Stimulated activated CD4-positive, alpha-beta T cell treated with anti-CD3 and anti-CD28 coated beads, Interleukin-1b, Interleukin-23, amount 100 ng/mL, for 1 hour (primary cell): ENCODE measurements around the gene TEX2.
"Not testable (repeated sequence)": the region's sequence is repeated elsewhere in the genome, so short reads cannot be mapped to it uniquely, and the experiment has no call there.

Experiments used
- DNase-seq, 2 donors: peaks; one replicate each; pipeline ENCODE4 v3.0.0-alpha.2; 2020; ENCODE audit warnings: low read depth in 2 of 2

TEX2 gene

DNA sequence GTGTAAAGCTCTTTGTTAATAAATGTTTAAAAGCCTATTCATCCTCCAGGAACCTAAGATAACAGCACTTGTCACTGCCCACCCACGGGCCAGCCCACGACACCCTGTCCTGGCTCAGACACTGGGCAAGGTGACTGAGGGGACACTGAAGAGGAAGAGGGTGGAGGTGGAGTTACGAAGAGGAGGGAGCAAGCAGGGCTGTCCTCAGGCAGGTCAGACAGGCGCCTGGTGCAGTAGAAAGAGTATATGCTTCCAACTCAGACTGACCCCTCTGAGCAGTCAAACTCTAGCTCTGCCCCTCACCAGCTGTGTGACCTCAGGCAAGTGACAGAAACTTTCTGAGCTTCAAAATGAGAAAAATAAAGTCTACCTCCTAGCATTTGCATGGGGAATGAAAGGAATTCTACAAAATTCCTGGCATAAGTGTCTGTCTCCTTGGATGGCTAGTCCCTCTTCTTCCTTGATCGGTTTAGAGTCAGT, 22.8 kb downstream of the TEX2 start:
- DNase-seq, result no peak

DNA sequence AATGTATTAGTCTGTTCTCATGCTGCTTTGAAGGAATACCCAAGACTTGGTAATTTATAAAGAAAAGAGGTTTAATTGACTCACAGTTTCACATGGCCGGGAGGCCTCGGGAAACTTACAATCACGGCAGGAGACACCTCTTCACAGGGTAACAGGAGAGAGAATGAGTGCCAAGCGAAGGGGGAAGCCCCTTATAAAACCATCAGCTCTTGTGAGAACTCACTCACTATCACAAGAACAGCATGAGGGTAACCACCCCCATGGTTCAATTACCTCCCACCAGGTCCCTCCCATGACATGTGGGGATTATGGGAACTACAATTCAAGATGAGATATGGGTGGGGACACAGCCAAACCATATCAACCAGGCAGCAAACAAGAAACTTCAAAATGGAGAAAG, 24.6 kb downstream of the TEX2 start:
- DNase-seq, result not testable (repeated sequence)

DNA sequence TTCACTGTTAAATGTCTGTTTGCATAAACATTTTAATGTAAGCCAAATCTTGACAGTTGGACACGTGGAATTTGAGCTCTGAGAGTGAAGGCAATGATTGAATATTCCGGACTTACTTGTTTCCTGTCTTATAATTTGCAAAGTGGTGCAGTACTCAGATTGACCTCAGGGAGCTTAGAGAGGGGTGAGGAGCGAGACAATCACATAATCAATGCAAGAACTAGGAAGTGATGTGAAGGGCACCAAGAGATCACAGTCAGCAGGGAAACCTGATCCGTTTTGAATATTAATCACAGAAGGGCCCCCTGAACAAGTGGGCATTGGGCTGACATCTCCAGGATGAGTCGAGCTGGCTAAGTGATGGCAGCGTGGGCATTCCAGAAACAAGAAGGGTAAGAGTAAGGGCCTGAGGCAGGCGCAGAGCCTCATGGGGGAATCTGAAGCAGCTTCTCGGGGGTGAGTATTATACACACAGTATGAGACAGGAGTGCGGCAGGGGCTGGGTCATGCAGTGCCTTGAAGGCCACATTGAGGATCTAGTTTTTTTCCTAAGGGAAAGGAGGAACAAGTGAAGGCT, 26.1 kb downstream of the TEX2 start:
- DNase-seq, result no peak

DNA sequence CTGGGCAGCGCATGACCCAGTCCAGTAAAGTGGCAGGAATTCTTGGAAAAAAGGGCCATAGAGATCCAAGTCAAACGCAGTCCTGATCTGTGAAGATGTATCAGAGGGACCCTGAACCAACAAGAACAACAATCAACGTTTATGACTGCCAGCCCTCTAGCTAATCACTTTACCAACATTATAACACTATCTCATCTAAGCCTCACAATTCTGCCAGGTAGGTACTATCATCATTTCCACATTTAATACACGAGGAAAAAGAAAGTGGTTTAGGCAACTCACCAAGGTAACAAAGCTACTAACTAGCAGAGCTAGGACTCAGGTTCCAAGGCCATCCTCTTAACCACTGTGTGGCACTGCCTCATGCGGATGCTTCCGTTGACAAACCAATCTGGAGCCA, 28.1 kb downstream of the TEX2 start:
- DNase-seq, result no peak

GRCh38 chr17:64232466-64233262, 30.4 kb downstream of the TEX2 start:
- no peak for DNase-seq

GRCh38 chr17:64231567-64232141, 31.4 kb downstream of the TEX2 start:
- no peak for DNase-seq

- DNase-seq, result no peak
Observed at GRCh38 chr17:64230791-64231408, 32.2 kb downstream of the TEX2 start.

DNA sequence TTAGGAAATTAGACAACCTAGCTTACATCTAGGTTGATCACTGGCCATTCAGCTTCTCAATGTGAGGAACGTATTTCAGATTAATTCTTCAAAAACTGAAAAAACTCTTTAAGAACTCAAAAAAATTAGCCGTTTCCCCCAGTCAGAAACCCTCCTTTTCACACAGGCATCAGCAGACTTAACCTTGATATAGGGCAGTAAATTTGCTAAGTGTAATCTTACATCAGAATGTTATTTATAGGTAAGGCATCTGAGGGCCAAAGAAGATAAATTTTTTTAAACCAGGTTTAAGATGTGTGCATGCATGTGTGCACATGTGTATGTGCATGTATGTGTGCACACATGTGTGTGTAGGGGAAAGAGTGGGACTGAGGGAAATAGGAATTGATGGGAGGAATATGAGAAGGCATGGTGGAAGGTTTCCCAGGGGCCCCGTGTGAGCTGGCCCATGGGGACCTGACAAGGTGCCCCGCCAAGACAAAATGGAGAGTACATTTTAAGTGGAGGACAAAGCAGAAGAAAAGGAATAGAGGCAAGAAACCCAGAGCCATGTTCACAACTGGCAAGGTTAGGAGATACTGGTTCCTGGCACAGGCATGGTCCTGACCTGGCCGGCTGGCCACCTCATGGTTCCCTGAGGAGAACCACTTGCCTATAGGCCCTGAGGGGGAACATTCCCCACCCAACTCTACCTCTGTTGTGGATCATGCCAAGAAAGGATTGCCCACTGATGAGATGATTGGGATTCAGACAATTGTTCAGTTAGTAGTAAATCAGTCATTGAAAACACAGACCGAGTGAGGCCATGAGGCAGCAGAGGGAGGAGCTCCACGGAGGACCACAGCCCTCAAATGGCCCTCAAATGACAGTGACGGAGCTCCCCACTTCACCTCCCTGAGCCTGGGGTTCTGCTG, 33.0 kb downstream of the TEX2 start:
- DNase-seq, result no peak

DNA sequence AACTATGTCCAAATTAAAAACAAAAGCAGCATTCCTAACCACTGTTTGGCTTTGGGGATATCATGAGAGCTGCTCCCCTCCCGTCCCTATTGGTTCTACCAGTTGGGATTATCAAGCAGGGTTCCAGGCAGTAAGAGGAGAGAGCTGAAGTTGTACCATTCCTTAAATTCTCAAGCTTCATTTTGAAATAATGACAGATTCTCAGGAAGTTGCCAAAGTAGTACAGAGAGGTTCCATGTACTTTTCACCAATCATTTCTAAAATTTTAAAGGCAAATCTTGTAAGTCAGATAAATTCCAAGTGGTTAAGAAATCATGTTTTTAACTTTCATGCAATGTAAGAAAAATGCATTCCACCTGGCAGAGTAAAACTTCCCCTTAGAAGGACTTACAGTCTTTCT, 36.9 kb downstream of the TEX2 start:
- no peak for DNase-seq

DNA sequence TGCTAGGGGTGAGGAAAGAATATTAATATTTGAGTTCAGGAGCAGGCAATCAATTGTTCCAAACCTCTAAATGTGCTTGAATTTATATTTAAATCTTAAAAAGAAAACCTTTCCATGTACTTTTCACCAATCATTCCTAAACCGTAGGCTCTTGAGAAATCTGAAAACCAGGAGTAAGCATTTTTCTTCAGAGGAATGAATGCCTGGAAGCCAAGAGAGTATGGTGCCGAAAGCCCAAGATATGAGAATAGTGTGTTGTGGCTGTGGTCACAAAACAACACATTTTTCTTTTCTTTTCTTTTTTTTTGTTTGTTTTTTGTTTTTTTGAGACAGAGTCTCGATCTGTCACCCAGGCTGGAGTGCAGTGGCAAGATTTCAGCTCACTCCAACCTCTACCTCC, 37.6 kb downstream of the TEX2 start:
- no peak for DNase-seq

DNA sequence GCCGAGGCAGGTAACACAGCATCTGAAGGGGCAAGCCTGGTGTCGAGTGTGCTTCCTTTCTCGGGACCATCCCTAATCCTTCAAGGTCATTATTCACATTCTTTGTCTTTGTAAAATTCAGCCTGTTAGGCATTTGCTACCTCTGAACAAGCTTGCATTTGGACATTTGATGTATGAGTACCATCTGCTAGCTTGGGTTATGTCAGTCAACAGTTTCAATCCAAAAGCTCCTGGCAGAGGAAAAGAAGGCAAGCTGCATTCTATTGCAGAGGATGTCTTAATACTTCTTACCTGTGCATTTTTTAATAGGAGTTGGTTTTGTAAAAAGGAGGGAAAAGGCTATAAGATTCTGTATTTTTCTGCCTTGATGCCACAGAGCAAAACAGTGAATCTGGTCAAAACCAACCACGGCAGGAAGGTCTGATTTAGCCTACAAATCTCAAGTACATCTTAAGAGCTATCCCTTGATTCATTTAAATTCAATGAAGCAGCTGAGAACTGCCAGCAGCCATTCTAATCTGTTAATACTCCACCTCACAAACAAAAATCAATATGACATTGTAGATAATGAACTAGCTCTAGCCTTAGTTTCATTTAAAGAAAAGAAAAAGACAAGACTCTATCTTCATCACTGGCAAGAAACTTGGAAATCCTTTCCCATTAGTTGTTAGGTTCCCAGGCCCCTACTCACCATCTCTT, 39.0 kb downstream of the TEX2 start:
- DNase-seq, result no peak

DNA sequence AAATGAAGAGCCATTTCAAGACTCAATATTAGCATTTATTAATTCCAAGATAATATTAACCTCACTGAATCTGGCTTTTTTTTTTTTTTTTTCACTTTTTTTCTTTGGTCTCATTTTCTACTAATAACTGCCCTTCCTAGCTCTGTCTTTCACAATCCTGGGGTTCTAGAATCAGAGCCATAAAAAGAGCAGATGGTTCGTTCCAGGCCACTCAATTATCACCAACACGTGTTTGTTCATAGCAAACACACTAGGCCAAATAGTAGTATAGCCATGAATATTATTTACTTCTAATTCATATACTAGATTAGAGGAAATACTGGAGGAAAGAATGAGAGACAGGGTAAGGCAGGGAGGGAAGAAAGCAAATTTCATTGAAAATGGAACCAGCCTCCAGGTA, 39.8 kb downstream of the TEX2 start:
- DNase-seq, result no peak

GRCh38 chr17:64221679-64222078, 41.4 kb downstream of the TEX2 start:
- DNase-seq, result no peak

GRCh38 chr17:64220604-64221003, 42.5 kb downstream of the TEX2 start:
- not testable (repeated sequence) for DNase-seq

DNA sequence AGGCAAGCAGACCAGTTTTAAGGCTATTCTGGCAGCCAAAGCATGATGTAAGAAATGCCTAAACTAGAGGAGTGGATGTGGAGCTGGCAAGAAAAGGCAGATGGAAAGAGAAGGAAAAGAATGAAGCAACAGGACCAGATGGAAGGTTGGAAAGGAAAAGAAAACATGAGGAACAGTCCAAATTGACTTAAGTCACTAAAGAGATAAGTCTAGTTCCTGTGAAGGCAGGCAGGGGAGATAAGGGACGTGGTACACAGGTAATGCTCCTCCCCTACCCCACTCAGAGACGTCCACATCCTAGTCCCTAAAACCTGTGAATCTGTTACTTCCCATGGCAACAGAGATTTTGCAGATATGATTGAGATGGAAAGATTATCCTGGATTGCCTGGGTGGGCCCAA, 43.5 kb downstream of the TEX2 start:
- DNase-seq, result no peak

DNA sequence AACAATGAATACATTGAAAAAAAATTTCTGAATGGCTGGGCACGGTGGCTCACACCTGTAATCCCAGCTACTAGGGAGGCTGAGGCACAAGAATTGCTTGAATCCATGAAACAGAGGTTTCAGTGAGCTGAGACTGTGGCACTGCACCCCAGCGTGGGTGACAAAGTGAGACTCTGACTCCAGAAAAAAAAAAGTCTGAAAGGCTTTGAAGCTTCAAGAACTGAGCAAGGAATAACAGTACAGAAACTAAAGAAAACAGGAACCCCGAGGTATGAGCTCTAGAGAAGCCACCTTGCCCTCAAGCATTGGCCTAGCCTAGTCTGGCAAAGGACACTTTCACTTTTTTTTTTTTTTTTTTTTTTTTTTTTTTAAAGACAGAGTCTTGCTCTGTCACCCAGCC, 45.0 kb downstream of the TEX2 start:
- peak in 1 of 2 donors; percentile 3 for DNase-seq

DNA sequence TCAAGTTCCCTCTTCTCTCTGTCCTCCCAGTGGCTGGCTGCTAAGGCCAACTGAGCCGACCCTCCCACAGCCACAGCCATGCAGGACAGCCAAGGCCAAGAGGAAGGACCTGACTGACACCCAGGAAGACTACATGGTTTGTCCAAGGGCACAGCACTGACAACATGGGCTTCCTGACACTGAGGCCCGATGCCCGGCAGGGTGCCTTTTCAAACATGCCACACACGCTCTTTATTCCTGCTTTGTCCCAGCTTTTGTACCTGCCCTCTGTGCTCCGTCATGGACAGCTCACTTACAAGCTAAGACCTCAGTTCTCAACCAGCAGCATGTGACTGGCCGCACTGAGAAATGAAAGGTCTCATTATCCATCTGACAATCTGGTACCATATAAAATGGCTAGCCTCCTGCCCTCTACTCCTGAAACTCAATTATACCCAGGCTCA, 45.8 kb downstream of the TEX2 start:
- no peak for DNase-seq

DNA sequence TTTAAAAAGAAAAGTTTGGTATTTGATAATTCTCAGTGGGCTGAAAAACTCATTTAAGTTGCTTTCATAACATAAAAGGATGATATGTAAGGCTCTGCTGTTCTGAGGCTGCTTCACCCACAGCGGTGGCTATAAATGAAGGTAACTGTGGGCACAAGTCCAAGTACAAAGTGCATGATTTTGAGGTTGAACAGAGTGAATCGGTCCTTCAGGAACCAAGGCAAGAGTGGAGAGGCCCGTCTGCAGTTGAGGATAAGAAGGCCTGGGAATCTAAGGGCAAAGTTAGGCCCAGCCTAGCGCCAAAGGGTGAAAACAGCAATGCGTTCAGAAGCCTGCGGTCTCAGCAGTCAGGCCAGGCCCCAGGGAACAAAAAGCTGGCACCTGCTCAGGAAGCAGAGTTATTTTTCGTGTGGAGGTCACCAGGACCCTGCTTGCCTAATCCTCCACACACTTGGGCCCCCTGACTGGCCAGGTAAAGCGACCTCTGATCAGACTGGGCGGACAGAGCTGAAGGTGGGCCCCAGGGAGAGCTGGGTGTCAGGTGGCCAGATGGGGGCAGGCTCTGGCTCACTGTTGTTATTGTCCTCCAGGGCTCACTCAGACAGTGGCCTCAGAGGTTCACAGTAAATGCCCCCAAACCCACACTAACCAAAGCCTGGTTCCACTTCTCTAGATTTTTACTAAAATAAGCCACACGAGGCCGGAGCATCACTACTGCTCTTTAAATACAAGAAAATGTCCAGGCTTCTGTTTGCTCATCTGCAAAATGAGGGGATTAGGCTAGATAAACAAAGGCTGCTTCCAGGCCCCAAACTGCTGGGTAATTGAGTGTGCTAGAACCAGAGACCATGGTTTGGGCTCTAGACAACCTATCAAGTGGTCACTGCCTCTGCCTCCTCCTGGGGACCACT, 46.5 kb downstream of the TEX2 start:
- no peak for DNase-seq

GRCh38 chr17:64216000-64216337, 47.1 kb downstream of the TEX2 start:
- no peak for DNase-seq

- no peak for DNase-seq
Observed at GRCh38 chr17:64214950-64215349, 48.1 kb downstream of the TEX2 start.
